GM23338 (cell line): ENCODE measurements around the gene RGS8. TPM values are rescaled to one million over a fixed set of nuclear protein-coding genes. Genes with fewer than 3 reads are reported as not detected.

Experiments
- ATAC-seq: fragments of 200-7000 bp; cut with Tn5 transposase; 3 replicates; pipeline ENCODE4 v1.9.1; 2020
- DNase-seq: peaks from one replicate; pipeline ENCODE4 v3.0.0-alpha.2; 2015; ENCODE audit warnings: low spot score
- H2AFZ ChIP-seq: fragments of 200-600 bp; sonication (generic); 2 replicates; pipeline ENCODE4 v1.8.0; 2016; ENCODE audit warnings: antibody characterized with exemption, mild to moderate bottlenecking, moderate library complexity
- H3F3A ChIP-seq: fragments of 200-600 bp; sonication (generic); replicated peaks from 2 replicates; pipeline ENCODE4 v1.8.0; 2017; ENCODE audit warnings: antibody characterized with exemption, mixed run types, low read depth
- H3K27ac ChIP-seq: fragments of 200-600 bp; sonication (generic); 2 replicates; pipeline ENCODE4 v1.6.1; 2016; ENCODE audit warnings: low read depth
- H3K27me3 ChIP-seq: fragments of 200-600 bp; sonication (generic); 2 replicates; pipeline ENCODE4 v1.8.0; 2016; ENCODE audit warnings: mild to moderate bottlenecking, mixed run types, moderate library complexity; ENCODE audit not compliant: insufficient read depth
- H3K36me3 ChIP-seq: fragments of 200-600 bp; sonication (generic); 2 replicates; pipeline ENCODE4 v1.8.0; 2016; ENCODE audit warnings: mild to moderate bottlenecking; ENCODE audit not compliant: insufficient read depth
- H3K4me1 ChIP-seq: fragments of 200-600 bp; sonication (generic); 2 replicates; pipeline ENCODE4 v1.8.0; 2016; ENCODE audit warnings: mild to moderate bottlenecking, moderate library complexity; ENCODE audit not compliant: insufficient read depth
- H3K4me2 ChIP-seq: fragments of 200-600 bp; sonication (generic); 2 replicates; pipeline ENCODE4 v1.7.1; 2017; ENCODE audit warnings: mixed run types
- H3K4me3 ChIP-seq: fragments of 200-600 bp; sonication (generic); 2 replicates; pipeline ENCODE4 v1.6.1; 2016; ENCODE audit warnings: mixed run types
- H3K79me2 ChIP-seq: fragments of 200-600 bp; sonication (generic); replicated peaks from 2 replicates; pipeline ENCODE4 v1.8.0; 2017; ENCODE audit warnings: mild to moderate bottlenecking; ENCODE audit not compliant: insufficient read depth
- H3K9me2 ChIP-seq: fragments of 200-600 bp; sonication (generic); 2 replicates; pipeline ENCODE4 v1.8.0; 2017; ENCODE audit not compliant: insufficient read depth
- H4K20me1 ChIP-seq: fragments of 200-600 bp; sonication (generic); replicated peaks from 2 replicates; pipeline ENCODE4 v1.8.0; 2017; ENCODE audit warnings: mild to moderate bottlenecking; ENCODE audit not compliant: insufficient read depth
- H3K27ac Mint-ChIP-seq: 2 replicates; pipeline ENCODE4 v1.8.0; 2020; ENCODE audit warnings: inconsistent platforms, mild to moderate bottlenecking, moderate library complexity, mixed read lengths
- H3K27me3 Mint-ChIP-seq: 3 replicates; pipeline ENCODE4 v1.8.0; 2022; ENCODE audit warnings: low read depth, mild to moderate bottlenecking, moderate library complexity, mixed read lengths, inconsistent platforms; ENCODE audit not compliant: insufficient read depth, poor library complexity
- H3K36me3 Mint-ChIP-seq: 3 replicates; pipeline ENCODE4 v1.8.0; 2021; ENCODE audit warnings: low read depth, mild to moderate bottlenecking, inconsistent platforms, moderate library complexity, mixed read lengths
- H3K4me1 Mint-ChIP-seq: 3 replicates; pipeline ENCODE4 v1.8.0; 2020; ENCODE audit warnings: mild to moderate bottlenecking, inconsistent platforms, mixed read lengths
- H3K4me3 Mint-ChIP-seq: 3 replicates; pipeline ENCODE4 v1.8.0; 2021; ENCODE audit warnings: moderate library complexity, mild to moderate bottlenecking, inconsistent platforms, mixed read lengths
- H3K9me3 Mint-ChIP-seq: 3 replicates; pipeline ENCODE4 v1.8.0; 2020; ENCODE audit warnings: moderate library complexity, mild to moderate bottlenecking, inconsistent platforms, mixed read lengths
- CTCF ChIP-seq, 2 experiments: fragments of 200-600 bp in 1 of 2; sonication (generic) in 1 of 2; conservative IDR thresholded peaks; 2 replicates each; pipeline versions ENCODE4 v1.5.1 to v1.6.1; 2016 to 2017; ENCODE audit warnings: antibody characterized with exemption in 2 of 2, low read depth in 2 of 2, mild to moderate bottlenecking in 2 of 2, moderate library complexity in 1 of 2
- EZH2 ChIP-seq: fragments of 200-600 bp; sonication (generic); IDR thresholded peaks from one replicate; pipeline ENCODE4 v1.8.0; 2017; ENCODE audit warnings: antibody characterized with exemption, mild to moderate bottlenecking, low read depth; ENCODE audit not compliant: unreplicated experiment
- EZH2phosphoT487 ChIP-seq: fragments of 200-600 bp; sonication (generic); IDR thresholded peaks from one replicate; pipeline ENCODE4 v1.8.1; 2018; ENCODE audit warnings: antibody characterized with exemption; ENCODE audit not compliant: unreplicated experiment
- JUNB ChIP-seq: IDR thresholded peaks from one replicate; pipeline ENCODE4 v1.6.1; 2016; ENCODE audit warnings: antibody characterized with exemption; ENCODE audit not compliant: unreplicated experiment
- POLR2AphosphoS5 ChIP-seq: IDR thresholded peaks from 2 replicates; pipeline ENCODE4 v1.6.1; 2016; ENCODE audit warnings: antibody characterized with exemption, low read depth
- STAT1 ChIP-seq: IDR thresholded peaks from one replicate; pipeline ENCODE4 v1.6.1; 2016; ENCODE audit warnings: antibody characterized with exemption; ENCODE audit not compliant: unreplicated experiment
- ZNF331 ChIP-seq: fragments of 250-450 bp; sonication (Bioruptor Pico); IDR thresholded peaks from 2 replicates; pipeline ENCODE4 v1.5.0; 2020; ENCODE audit warnings: low read depth, mild to moderate bottlenecking, moderate library complexity
- polyA plus RNA-seq: library from polyadenylated mRNA; unstranded; fragments of >200 nt; fragmentation: Nextera tagmentation; extraction: Ambion mirVana; gene quantifications from 2 replicates; pipeline ENCODE4 v1.2.1, GENCODE V29; 2016
- total RNA-seq: library from RNA; depleted of rRNA; stranded (reverse); fragments of >200 nt; shearing (Covaris generic); gene quantifications from 2 replicates; pipeline ENCODE4 v1.2.3, GENCODE V29; 2014
- TF ChIP-seq, protein P1 (sequence below): IDR thresholded peaks from 2 replicates; pipeline ENCODE4 v1.6.1; 2016; ENCODE audit warnings: antibody characterized with exemption
- TF ChIP-seq, protein P2 (sequence below): IDR thresholded peaks from one replicate; pipeline ENCODE4 v1.6.1; 2018; ENCODE audit warnings: antibody characterized with exemption; ENCODE audit not compliant: unreplicated experiment

The RGS8 gene
- total and polyA plus RNA-seq, 2 experiments from 2014 or later = 0.06 to 2.5 TPM

- TF ChIP-seq, protein P1, sequence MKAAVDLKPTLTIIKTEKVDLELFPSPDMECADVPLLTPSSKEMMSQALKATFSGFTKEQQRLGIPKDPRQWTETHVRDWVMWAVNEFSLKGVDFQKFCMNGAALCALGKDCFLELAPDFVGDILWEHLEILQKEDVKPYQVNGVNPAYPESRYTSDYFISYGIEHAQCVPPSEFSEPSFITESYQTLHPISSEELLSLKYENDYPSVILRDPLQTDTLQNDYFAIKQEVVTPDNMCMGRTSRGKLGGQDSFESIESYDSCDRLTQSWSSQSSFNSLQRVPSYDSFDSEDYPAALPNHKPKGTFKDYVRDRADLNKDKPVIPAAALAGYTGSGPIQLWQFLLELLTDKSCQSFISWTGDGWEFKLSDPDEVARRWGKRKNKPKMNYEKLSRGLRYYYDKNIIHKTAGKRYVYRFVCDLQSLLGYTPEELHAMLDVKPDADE = no peak
- TF ChIP-seq EZH2phosphoT487 (no peak), EZH2 (no peak), STAT1 (no peak), CTCF (conservative IDR thresholded peaks at IDR 0.05; ENCODE audit: low read depth in 2 of 2) (no peak), ZNF331 (CRISPR knock-in tag) (no peak), POLR2AphosphoS5 (no peak), JUNB (no peak)
These were observed 20.1 kb downstream of the RGS8 start (continued) for GRCh38 chr1:182664296-182664695.

DNA sequence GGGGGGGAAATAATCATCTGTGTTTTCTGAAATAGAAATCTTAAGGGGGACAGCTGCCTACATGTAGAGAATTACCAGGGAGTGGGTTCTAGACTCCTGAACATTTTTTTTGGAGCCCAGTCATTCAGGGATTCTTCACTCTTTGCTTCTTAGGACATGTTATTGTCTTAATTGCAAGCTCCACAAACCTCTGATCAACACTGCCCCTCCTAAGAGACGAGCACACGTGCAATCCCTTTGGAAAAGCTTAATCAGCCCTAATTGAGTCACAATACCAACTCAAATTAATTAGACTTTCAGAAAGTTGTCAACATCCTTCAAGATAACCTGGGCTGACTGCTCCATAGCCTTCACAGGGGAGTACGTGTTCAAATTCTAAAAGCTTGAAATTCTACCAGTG lies 21.4 kb downstream of the RGS8 start:
- Histone ChIP-seq H3K36me3 (no peaks in the 10 kb centered on the region), H3K4me2 (peak overlapping the region; percentile 64), H3K4me1 (peaks cover 59% of the 10 kb centered on the region), H3K9me2 (no peaks in the 10 kb centered on the region), H3K4me3 (0 out of 2 replicates have a peak overlapping the region, but pooled peaks have one; percentile 14), H3K27me3 (peaks cover 17% of the 10 kb centered on the region; the same call in 1 of the 2 replicates), H4K20me1 (no peaks in the 10 kb centered on the region), H3K79me2 (no peaks in the 10 kb centered on the region), H3K27ac (no peak overlapping the region), H3F3A (0 out of 2 replicates have a peak, but pooled peaks cover 3% of the 10 kb centered on the region), H2AFZ (peak overlapping the region; percentile 77; the same call in 1 of the 2 replicates)
- ATAC-seq = no peak
- no peak for DNase-seq
- Mint-ChIP-seq H3K4me1 (peaks cover 58% of the 10 kb centered on the region), H3K4me3 (no peak overlapping the region), H3K27me3 (peaks cover 10% of the 10 kb centered on the region), H3K27ac (no peak overlapping the region), H3K9me3 (no peaks in the 10 kb centered on the region), H3K36me3 (no peaks in the 10 kb centered on the region)
- TF ChIP-seq EZH2 (no peak), STAT1 (no peak), CTCF (conservative IDR thresholded peaks at IDR 0.05; ENCODE audit: low read depth in 2 of 2) (no peak), EZH2phosphoT487 (no peak)
- TF ChIP-seq, protein P1 = no peak
- TF ChIP-seq, protein P2, sequence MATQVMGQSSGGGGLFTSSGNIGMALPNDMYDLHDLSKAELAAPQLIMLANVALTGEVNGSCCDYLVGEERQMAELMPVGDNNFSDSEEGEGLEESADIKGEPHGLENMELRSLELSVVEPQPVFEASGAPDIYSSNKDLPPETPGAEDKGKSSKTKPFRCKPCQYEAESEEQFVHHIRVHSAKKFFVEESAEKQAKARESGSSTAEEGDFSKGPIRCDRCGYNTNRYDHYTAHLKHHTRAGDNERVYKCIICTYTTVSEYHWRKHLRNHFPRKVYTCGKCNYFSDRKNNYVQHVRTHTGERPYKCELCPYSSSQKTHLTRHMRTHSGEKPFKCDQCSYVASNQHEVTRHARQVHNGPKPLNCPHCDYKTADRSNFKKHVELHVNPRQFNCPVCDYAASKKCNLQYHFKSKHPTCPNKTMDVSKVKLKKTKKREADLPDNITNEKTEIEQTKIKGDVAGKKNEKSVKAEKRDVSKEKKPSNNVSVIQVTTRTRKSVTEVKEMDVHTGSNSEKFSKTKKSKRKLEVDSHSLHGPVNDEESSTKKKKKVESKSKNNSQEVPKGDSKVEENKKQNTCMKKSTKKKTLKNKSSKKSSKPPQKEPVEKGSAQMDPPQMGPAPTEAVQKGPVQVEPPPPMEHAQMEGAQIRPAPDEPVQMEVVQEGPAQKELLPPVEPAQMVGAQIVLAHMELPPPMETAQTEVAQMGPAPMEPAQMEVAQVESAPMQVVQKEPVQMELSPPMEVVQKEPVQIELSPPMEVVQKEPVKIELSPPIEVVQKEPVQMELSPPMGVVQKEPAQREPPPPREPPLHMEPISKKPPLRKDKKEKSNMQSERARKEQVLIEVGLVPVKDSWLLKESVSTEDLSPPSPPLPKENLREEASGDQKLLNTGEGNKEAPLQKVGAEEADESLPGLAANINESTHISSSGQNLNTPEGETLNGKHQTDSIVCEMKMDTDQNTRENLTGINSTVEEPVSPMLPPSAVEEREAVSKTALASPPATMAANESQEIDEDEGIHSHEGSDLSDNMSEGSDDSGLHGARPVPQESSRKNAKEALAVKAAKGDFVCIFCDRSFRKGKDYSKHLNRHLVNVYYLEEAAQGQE = no peak
